HG03135 (cell line): ENCODE measurements around the gene NOTO.
"Not testable (repeated sequence)": the region's sequence is repeated elsewhere in the genome, so short reads cannot be mapped to it uniquely, and the experiment has no call there.

Source experiments
- ATAC-seq: cut with Tn5 transposase; IDR thresholded peaks from one replicate; pipeline ENCODE4 v1.9.1; 2021; ENCODE audit warnings: mild to moderate bottlenecking, moderate library complexity; ENCODE audit not compliant: unreplicated experiment

The NOTO gene

GRCh38 chr2:73197579-73197978, 4.8 kb upstream of the NOTO start:
- ATAC-seq = no peak

DNA sequence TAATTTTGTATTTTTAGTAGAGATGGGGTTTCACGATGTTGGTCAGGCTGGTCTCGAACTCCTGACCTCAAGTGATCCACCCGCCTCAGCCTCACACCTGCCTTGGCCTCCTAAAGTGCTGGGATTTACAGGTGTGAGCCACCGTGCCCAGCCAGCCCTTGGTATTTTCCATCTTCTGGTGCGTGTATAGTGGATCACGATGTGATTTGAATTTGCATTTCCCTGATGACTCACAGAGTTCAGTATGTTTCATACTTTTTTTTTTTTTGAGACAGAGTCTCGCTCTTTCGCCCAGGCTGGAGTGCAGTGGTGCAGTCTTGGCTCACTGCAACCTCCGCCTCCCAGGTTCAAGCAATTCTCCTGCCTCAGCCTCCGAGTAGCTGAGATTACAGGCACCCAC, 2.1 kb upstream of the NOTO start:
- not testable (repeated sequence) for ATAC-seq

DNA sequence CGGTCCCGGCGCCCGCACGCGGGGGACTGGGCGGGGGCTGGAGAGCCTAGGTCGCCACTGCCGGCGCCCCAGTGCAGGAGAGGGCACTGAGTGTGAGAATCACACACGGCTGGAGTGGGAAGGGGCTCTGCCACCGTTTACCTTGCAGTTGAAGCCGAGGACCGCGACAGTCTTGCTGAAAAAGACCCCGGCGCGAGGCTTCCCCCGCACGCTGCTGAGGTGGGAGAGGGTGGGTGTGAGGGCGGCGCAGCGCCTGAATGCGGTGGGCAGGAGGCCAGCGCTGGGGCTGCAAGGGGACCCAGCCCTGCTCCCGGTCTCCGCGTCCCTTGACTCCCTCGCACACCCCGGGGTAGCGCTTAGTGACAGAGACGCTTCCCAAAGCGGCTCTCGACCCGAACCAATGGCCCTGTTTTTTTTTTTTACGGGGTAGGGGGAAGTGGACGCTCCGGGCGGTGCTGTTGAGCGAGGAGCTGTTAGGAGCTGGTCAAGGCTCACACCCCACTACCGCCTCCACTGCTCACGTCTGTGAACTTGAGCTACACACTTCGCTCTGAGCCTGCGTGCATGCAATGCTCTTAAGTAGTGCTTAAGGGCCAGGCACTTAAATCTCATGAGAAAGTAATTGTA, 794 bp downstream of the NOTO start:
- ATAC-seq = no peak

- ATAC-seq = no peak
These were observed 3.2 kb downstream of the NOTO start for GRCh38 chr2:73205611-73206010.

DNA sequence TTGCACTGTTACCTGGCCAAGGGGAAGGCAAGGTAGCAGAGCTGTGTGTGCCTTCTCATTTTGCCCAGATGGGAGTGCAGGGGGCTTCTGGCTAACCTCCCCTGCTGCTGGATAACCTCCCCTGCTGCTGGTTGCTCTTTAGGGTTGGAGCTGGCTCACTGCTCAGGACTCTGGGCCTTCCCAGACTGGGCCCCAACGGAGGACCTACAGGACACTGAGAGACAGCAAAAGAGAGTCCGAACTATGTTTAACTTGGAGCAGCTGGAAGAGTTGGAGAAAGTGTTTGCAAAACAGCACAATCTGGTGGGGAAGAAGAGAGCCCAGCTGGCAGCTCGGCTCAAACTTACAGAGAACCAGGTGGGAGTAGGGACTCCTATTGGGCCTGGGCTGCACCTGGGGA, 5.9 kb downstream of the NOTO start:
- no peak for ATAC-seq

- no peak for ATAC-seq
These were observed 7.6 kb downstream of the NOTO start for GRCh38 chr2:73210019-73210418.

GRCh38 chr2:73210696-73211095, 8.3 kb downstream of the NOTO start:
- no peak for ATAC-seq

DNA sequence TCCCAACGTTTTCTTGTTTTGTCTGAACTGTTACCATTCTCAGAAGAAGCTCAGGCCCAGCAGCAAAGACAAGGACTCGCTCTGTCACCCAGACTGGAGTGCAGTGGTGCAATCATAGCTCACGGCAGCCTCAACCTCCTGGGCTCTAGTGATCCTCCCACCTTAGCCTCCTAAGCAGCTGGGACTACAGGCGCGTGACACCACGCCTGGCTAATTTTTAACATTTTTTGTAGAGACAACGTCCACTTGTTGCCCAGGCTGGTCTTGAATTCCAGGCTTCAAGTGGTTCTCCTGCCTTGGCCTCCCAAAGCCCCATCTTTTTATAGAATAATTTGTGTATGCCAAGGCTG, 9.7 kb downstream of the NOTO start:
- no peak for ATAC-seq

- ATAC-seq = peak; percentile 68
These were observed 10.2 kb downstream of the NOTO start for GRCh38 chr2:73212448-73213176.

- peak; percentile 92 for ATAC-seq
These were observed 12.0 kb downstream of the NOTO start, which contains the start of gene SMYD5 for GRCh38 chr2:73214120-73215035. Gene SMYD5, plus strand, starts transcription at chr2:73214245. Its CDS starts 22 bp downstream, at chr2:73214267.

GRCh38 chr2:73215254-73215653, 12.9 kb downstream of the NOTO start:
- ATAC-seq = no peak

- no peak for ATAC-seq
These were observed 14.8 kb downstream of the NOTO start for GRCh38 chr2:73217160-73217559.

- no peak for ATAC-seq
These were observed 15.5 kb downstream of the NOTO start for GRCh38 chr2:73217826-73218225.

- no peak for ATAC-seq
These were observed 15.9 kb downstream of the NOTO start for GRCh38 chr2:73218298-73218697.

DNA sequence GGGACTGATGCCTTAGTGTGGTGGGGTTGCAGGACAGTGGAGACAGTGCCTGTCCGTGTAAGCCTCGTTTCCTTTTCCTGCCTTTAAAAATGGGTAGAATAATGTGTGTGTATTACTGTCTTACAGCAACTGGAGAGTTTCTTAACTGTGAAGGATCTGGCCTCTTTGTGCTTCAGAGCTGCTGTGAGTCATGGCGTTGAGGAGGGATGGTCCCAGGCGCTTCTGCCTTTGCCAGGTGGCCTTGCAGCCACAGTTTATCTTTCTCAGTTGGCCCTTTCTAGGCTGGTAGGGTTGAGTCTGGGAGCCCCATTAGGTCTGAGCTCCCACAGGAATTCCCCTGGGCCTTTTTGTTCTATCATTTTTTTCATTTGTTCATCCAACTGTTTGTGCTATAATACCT, 21.4 kb downstream of the NOTO start:
- ATAC-seq = no peak

GRCh38 chr2:73225513-73226360, 23.4 kb downstream of the NOTO start:
- ATAC-seq = no peak

GRCh38 chr2:73227086-73227485, 24.7 kb downstream of the NOTO start:
- no peak for ATAC-seq

GRCh38 chr2:73228631-73229030, 26.3 kb downstream of the NOTO start:
- ATAC-seq = no peak

DNA sequence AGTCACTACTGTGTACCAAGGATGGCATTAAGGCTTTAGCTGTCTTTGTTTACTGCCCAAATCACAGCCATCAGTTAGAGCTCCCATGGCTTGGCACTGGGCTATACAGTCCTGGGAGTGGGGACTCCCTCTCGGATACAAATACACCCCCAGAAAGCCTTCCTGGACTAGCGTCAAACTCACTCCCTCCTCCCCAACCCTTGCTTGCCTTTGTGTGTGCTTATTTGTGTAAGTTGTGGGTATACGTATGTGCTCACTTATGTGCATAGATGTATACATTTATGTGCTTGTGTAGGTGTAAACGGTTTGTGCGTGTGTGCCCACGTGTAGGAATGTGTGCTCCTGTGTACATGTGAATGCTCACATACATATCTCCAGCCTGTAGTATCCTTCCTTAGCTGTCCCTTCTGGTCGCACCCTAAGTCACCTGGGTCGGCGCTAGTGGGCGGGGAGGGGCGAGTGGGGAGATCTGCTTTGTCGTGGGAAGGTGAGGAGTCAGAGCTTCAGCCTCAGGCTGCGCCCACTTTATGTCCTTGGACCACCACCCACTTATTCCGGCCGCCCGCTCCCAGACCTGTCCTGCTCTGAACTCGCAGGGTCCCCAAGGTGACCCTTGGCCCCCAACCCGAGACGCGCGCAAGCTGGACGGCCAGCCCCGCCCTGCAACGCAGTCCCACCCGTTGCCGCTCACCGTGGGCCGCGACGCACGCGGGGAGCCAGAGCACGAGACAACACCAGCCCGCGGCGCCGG, 30.2 kb downstream of the NOTO start:
- ATAC-seq = peak; percentile 8
